Erythroblast (primary cell): ENCODE results near the gene TTC28.

Experiments used
- GATA1 ChIP-seq: IDR thresholded peaks from 2 replicates; pipeline ENCODE4 v1.6.1; 2011; ENCODE audit warnings: low read depth, mild to moderate bottlenecking, control low read depth, low read length, moderate library complexity
- POLR2A ChIP-seq: IDR thresholded peaks from 2 replicates; pipeline ENCODE4 v1.6.1; 2011; ENCODE audit warnings: mild to moderate bottlenecking, low read length

DNA sequence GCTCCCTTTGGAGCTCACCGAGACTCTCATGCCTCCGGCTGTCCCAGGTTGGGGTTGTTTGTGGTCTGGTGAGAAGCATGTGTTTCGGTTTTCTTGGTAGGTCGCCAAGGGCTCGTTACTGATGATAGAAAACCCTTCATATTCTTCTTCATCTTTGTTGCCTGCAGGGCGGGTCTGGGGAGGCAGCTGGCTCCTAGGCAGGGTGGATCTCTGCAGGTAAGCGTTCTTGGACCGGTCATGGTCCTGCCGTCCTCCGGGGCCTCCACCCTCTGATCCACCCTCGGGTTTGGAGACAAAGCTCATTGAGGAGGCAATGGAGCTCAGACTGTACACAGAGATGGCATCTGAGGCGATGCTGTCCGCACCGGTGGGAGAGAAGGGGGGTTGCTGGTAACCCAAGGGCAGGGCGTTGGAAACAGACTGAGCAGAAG, 696.3 kb downstream of the TTC28 start:
- TF ChIP-seq POLR2A (no peak), GATA1 (no peak)
